Neural cell (in vitro differentiated cells): ENCODE data around the gene RPL34. TPM values are rescaled to one million over a fixed set of nuclear protein-coding genes. Genes with fewer than 3 reads are reported as not detected.
"Not testable (repeated sequence)": the region's sequence is repeated elsewhere in the genome, so short reads cannot be mapped to it uniquely, and the experiment has no call there.

Source experiments
- H2AFZ ChIP-seq: fragments of 200-600, 300-800 bp; sonication (generic), shearing (Covaris generic); 2 replicates; pipeline ENCODE4 v1.6.0; 2014; ENCODE audit warnings: low read depth, mild to moderate bottlenecking, antibody characterized with exemption, low read length, moderate library complexity
- H3F3A ChIP-seq: fragments of 200-600 bp; shearing (Covaris generic); 2 replicates; pipeline ENCODE4 v1.6.1; 2016; ENCODE audit warnings: mild to moderate bottlenecking, moderate library complexity, mixed read lengths, antibody characterized with exemption, low read length; ENCODE audit not compliant: insufficient read depth, poor library complexity, severe bottlenecking
- H3K27ac ChIP-seq: fragments of 200-600, 300-800 bp; sonication (generic), shearing (Covaris generic); 2 replicates; pipeline ENCODE4 v1.5.1; 2014; ENCODE audit warnings: mild to moderate bottlenecking, low read length, moderate library complexity
- H3K27me3 ChIP-seq: fragments of 300-800, 200-600 bp; sonication (generic), shearing (Covaris generic); 2 replicates; pipeline ENCODE4 v1.6.0; 2014; ENCODE audit warnings: mild to moderate bottlenecking, low read depth, low read length, moderate library complexity; ENCODE audit not compliant: insufficient read depth
- H3K36me3 ChIP-seq: fragments of 300-800, 200-600 bp; sonication (generic), shearing (Covaris generic); 2 replicates; pipeline ENCODE4 v1.5.1; 2014; ENCODE audit warnings: mild to moderate bottlenecking, antibody characterized with exemption, low read length, moderate library complexity; ENCODE audit not compliant: insufficient read depth
- H3K4me2 ChIP-seq: fragments of 300-800, 200-600 bp; sonication (generic), shearing (Covaris generic); 2 replicates; pipeline ENCODE4 v1.6.0; 2014; ENCODE audit warnings: mild to moderate bottlenecking, low read length
- H3K4me3 ChIP-seq: fragments of 300-800, 200-600 bp; sonication (generic), shearing (Covaris generic); 2 replicates; pipeline ENCODE4 v1.5.1; 2014; ENCODE audit warnings: mild to moderate bottlenecking, low read length, moderate library complexity
- H3K79me2 ChIP-seq: fragments of 200-600 bp; shearing (Covaris generic); replicated peaks from 2 replicates; pipeline ENCODE4 v1.6.0; 2014; ENCODE audit warnings: mild to moderate bottlenecking, low read length, moderate library complexity; ENCODE audit not compliant: insufficient read depth
- H3K9ac ChIP-seq: fragments of 300-800, 200-600 bp; sonication (generic), shearing (Covaris generic); 2 replicates; pipeline ENCODE4 v1.6.1; 2016; ENCODE audit warnings: mild to moderate bottlenecking, low read length, mixed read lengths
- H3K9me2 ChIP-seq: fragments of 200-600 bp; shearing (Covaris generic); 2 replicates; pipeline ENCODE4 v1.6.1; 2016; ENCODE audit warnings: mild to moderate bottlenecking, low read length, mixed read lengths; ENCODE audit not compliant: insufficient read depth
- H3K9me3 ChIP-seq: fragments of 200-600, 300-800 bp; sonication (generic), shearing (Covaris generic); 2 replicates; pipeline ENCODE4 v1.6.1; 2016; ENCODE audit warnings: mild to moderate bottlenecking, mixed run types, low read length, moderate library complexity, mixed read lengths
- H4K20me1 ChIP-seq: fragments of 200-600 bp; shearing (Covaris generic); 2 replicates; pipeline ENCODE4 v1.6.1; 2016; ENCODE audit warnings: mild to moderate bottlenecking, mixed run types; ENCODE audit not compliant: insufficient read depth
- EP300 ChIP-seq: fragments of 450-650 bp; conservative IDR thresholded peaks from 2 replicates; pipeline ENCODE4 v1.6.1; 2014; ENCODE audit warnings: antibody characterized with exemption, mild to moderate bottlenecking, moderate library complexity; ENCODE audit not compliant: poor library complexity, severe bottlenecking
- EZH2 ChIP-seq: fragments of 200-600, 300-800 bp; shearing (Covaris generic), sonication (generic); IDR thresholded peaks from 2 replicates; pipeline ENCODE4 v1.6.1; 2014; ENCODE audit warnings: antibody characterized with exemption, low read length, borderline replicate concordance, mild to moderate bottlenecking; ENCODE audit not compliant: insufficient read depth, poor library complexity, severe bottlenecking
- MXI1 ChIP-seq: fragments of 450-650 bp; conservative IDR thresholded peaks from 2 replicates; pipeline ENCODE4 v1.6.1; 2014; ENCODE audit warnings: antibody characterized with exemption, mild to moderate bottlenecking; ENCODE audit not compliant: poor library complexity, severe bottlenecking
- POLR2AphosphoS5 ChIP-seq: IDR thresholded peaks from 2 replicates; pipeline ENCODE4 v1.6.1; 2012
- RAD21 ChIP-seq: fragments of 450-650 bp; conservative IDR thresholded peaks from 2 replicates; pipeline ENCODE4 v1.6.1; 2014; ENCODE audit warnings: antibody characterized with exemption, mild to moderate bottlenecking, moderate library complexity
- SMC3 ChIP-seq: fragments of 450-650 bp; conservative IDR thresholded peaks from 2 replicates; pipeline ENCODE4 v1.6.1; 2014; ENCODE audit warnings: antibody characterized with exemption, mild to moderate bottlenecking, moderate library complexity; ENCODE audit not compliant: poor library complexity
- TAF1 ChIP-seq: IDR thresholded peaks from 2 replicates; pipeline ENCODE4 v1.6.1; 2012; ENCODE audit warnings: low read depth
- polyA plus RNA-seq: library from polyadenylated mRNA; depleted of rRNA; stranded (reverse); fragments of >200 nt; gene quantifications from 2 replicates; pipeline ENCODE4 v1.2.3, GENCODE V29; 2014
- TF ChIP-seq, protein P1 (sequence below): IDR thresholded peaks from 2 replicates; pipeline ENCODE4 v1.6.1; 2012; ENCODE audit warnings: borderline replicate concordance
- TF ChIP-seq, protein P2 (sequence below): fragments of 450-650 bp; IDR thresholded peaks from 2 replicates; pipeline ENCODE4 v1.5.1; 2014; ENCODE audit warnings: antibody characterized with exemption, mild to moderate bottlenecking, moderate library complexity; ENCODE audit not compliant: poor library complexity, severe bottlenecking

Gene RPL34
- polyA plus RNA-seq, 1 donor from 2014 or later, result 2,458 TPM

DNA sequence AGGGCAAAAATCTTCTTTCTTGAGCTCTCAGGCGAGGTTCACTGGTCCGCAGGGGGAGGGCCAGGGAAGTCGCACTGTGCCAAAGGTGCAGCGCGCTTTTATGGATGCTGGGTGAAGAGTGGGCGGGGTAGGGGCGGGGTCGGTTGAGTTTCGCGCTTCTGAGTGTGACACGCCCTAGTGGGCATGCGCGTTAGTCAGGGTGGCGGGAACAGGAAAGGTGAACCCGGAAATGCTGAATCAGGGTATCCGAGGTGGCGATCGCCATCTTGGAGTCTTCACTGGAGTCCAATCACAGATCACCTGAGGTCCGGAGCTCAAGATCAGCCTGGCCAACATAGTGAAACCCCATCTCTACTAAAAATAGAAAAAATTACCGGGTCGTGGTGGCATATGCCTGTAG, 26.1 kb upstream of the RPL34 start:
- H3K36me3 ChIP-seq, H3K4me2 ChIP-seq, H3K79me2 ChIP-seq, H2AFZ ChIP-seq, H3K4me3 ChIP-seq, H3K9me3 ChIP-seq, H3K27me3 ChIP-seq, H3F3A ChIP-seq, H3K9me2 ChIP-seq, H3K27ac ChIP-seq, H4K20me1 ChIP-seq, H3K9ac ChIP-seq: not testable (repeated sequence)

DNA sequence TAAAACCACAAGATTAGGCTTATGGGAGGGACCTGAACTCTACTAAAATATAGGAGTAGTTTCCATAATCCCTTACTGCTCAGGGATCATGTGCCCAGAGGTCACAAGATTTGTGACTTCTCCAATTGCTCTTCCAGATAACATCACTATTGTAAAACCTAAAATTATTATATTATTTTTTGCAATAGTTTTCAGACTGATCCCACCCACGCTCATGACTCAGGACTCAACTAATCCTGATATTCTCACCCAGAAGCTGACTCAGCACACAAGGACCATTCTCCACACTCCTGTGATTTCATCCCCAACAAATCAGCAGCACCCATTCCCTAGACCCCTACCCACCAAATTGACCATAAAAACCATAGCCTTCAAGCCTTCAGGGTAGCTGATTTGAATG, 24.0 kb upstream of the RPL34 start:
- no peaks in the 10 kb centered on the region for H3K36me3 ChIP-seq
- no peaks in the 10 kb centered on the region for H3K9me3 ChIP-seq
- H2AFZ ChIP-seq, result no peak overlapping the region
- no peaks in the 10 kb centered on the region for H3F3A ChIP-seq
- H3K9ac ChIP-seq, result no peak overlapping the region
- H3K9me2 ChIP-seq, result no peaks in the 10 kb centered on the region
- no peaks in the 10 kb centered on the region for H3K27me3 ChIP-seq
- H3K79me2 ChIP-seq, result no peaks in the 10 kb centered on the region
- no peak overlapping the region for H3K4me2 ChIP-seq
- TF ChIP-seq MXI1, result no peak
- TF ChIP-seq EP300, result no peak
- no peak for TF ChIP-seq POLR2AphosphoS5
- TF ChIP-seq TAF1, result no peak
- TF ChIP-seq, protein P1, sequence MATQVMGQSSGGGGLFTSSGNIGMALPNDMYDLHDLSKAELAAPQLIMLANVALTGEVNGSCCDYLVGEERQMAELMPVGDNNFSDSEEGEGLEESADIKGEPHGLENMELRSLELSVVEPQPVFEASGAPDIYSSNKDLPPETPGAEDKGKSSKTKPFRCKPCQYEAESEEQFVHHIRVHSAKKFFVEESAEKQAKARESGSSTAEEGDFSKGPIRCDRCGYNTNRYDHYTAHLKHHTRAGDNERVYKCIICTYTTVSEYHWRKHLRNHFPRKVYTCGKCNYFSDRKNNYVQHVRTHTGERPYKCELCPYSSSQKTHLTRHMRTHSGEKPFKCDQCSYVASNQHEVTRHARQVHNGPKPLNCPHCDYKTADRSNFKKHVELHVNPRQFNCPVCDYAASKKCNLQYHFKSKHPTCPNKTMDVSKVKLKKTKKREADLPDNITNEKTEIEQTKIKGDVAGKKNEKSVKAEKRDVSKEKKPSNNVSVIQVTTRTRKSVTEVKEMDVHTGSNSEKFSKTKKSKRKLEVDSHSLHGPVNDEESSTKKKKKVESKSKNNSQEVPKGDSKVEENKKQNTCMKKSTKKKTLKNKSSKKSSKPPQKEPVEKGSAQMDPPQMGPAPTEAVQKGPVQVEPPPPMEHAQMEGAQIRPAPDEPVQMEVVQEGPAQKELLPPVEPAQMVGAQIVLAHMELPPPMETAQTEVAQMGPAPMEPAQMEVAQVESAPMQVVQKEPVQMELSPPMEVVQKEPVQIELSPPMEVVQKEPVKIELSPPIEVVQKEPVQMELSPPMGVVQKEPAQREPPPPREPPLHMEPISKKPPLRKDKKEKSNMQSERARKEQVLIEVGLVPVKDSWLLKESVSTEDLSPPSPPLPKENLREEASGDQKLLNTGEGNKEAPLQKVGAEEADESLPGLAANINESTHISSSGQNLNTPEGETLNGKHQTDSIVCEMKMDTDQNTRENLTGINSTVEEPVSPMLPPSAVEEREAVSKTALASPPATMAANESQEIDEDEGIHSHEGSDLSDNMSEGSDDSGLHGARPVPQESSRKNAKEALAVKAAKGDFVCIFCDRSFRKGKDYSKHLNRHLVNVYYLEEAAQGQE, result no peak
- no peak for TF ChIP-seq SMC3
- TF ChIP-seq, protein P2, sequence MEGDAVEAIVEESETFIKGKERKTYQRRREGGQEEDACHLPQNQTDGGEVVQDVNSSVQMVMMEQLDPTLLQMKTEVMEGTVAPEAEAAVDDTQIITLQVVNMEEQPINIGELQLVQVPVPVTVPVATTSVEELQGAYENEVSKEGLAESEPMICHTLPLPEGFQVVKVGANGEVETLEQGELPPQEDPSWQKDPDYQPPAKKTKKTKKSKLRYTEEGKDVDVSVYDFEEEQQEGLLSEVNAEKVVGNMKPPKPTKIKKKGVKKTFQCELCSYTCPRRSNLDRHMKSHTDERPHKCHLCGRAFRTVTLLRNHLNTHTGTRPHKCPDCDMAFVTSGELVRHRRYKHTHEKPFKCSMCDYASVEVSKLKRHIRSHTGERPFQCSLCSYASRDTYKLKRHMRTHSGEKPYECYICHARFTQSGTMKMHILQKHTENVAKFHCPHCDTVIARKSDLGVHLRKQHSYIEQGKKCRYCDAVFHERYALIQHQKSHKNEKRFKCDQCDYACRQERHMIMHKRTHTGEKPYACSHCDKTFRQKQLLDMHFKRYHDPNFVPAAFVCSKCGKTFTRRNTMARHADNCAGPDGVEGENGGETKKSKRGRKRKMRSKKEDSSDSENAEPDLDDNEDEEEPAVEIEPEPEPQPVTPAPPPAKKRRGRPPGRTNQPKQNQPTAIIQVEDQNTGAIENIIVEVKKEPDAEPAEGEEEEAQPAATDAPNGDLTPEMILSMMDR, result no peak
- TF ChIP-seq EZH2, result no peak
- no peak for TF ChIP-seq RAD21
- no peaks in the 10 kb centered on the region for H4K20me1 ChIP-seq
- H3K4me3 ChIP-seq, result no peak overlapping the region
- no peak overlapping the region for H3K27ac ChIP-seq

DNA sequence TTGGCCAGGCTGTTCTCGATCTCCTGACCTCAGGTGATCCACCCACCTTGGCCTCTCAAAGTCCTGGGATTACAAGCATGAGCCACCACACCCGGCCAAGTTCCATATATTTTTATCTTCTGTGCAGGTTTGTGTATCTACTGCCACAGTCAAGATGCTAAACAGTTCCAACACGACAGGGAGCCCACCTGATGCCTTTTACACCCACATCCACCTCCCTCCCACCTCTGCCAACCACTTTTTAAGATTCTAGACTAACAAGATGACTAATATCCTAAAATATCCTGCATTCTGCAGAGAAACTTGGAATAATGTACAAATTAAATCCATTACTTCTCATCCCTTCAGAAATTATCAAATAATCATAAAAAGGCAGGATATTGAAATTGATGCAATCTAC, 19.3 kb upstream of the RPL34 start:
- no peak overlapping the region for H3K4me2 ChIP-seq
- H3K79me2 ChIP-seq, result no peaks in the 10 kb centered on the region
- no peaks in the 10 kb centered on the region for H3K9me3 ChIP-seq
- no peaks in the 10 kb centered on the region for H3K9me2 ChIP-seq
- no peaks in the 10 kb centered on the region for H3K36me3 ChIP-seq
- H3K9ac ChIP-seq, result no peak overlapping the region
- TF ChIP-seq EZH2 (no peak), RAD21 (no peak)
- no peaks in the 10 kb centered on the region for H3K27me3 ChIP-seq
- H3K4me3 ChIP-seq, result no peak overlapping the region
- no peak overlapping the region for H2AFZ ChIP-seq
- H3F3A ChIP-seq, result no peaks in the 10 kb centered on the region
- no peaks in the 10 kb centered on the region for H4K20me1 ChIP-seq
- H3K27ac ChIP-seq, result no peak overlapping the region
